Measurements from ENCODE around the gene USP17L11. TPM values are rescaled to one million over a fixed set of nuclear protein-coding genes. Genes with fewer than 3 reads are reported as not detected.

USP17L11 gene, protein sequence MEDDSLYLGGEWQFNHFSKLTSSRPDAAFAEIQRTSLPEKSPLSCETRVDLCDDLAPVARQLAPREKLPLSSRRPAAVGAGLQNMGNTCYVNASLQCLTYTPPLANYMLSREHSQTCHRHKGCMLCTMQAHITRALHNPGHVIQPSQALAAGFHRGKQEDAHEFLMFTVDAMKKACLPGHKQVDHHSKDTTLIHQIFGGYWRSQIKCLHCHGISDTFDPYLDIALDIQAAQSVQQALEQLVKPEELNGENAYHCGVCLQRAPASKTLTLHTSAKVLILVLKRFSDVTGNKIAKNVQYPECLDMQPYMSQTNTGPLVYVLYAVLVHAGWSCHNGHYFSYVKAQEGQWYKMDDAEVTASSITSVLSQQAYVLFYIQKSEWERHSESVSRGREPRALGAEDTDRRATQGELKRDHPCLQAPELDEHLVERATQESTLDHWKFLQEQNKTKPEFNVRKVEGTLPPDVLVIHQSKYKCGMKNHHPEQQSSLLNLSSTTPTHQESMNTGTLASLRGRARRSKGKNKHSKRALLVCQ
- total RNA-seq = not detected in 2 replicates

GRCh38 chr4:9215105-9215504, at the start of gene USP17L11:
TSS of gene USP17L11 (plus strand) at chr4:9215405. CDS start at chr4:9215405, 0 bp downstream.

GRCh38 chr4:9169791-9170459, 45.3 kb upstream of the USP17L11 start, which contains the start of gene FAM90A26:
TSS of gene FAM90A26 (plus strand) at chr4:9170409. CDS start at chr4:9173173, 2,764 bp downstream.

DNA sequence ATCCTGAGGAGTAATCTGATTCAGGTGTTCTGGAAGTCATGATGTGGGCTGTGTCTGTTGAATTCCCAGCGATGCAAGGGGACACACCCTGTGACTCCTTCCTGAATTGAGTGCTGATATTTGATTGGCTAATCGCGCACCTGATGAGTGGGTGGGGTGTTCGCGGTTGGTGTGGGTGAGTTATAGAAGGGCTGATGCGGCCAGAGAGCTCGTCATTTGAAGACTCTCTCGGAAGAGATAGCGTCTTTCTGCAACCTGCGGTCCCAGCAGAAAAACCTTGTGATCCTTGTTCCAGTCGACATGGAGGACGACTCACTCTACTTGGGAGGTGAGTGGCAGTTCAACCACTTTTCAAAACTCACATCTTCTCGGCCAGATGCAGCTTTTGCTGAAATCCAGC, 4.8 kb upstream of the USP17L11 start, which contains the start of gene USP17L10:
TSS of gene USP17L10 (plus strand) at position 301 of the 400 bp plus-strand sequence. CDS start at position 301, 0 bp downstream.

DNA sequence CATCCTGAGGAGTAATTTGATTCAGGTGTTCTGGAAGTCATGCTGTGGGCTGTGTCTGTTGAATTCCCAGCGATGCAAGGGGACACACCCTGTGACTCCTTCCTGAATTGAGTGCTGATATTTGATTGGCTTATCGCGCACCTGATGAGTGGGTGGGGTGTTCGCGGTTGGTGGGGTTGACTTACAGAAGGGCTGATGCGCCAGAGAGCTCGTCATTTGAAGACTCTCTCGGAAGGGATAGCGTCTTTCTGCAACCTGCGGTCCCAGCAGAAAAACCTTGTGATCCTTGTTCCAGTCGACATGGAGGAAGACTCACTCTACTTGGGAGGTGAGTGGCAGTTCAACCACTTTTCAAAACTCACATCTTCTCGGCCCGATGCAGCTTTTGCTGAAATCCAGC, 4.6 kb downstream of the USP17L11 start, which contains the start of gene USP17L12:
TSS of gene USP17L12 (plus strand) at position 301 of the 400 bp plus-strand sequence. CDS start at position 301, 0 bp downstream.

GRCh38 chr4:9224596-9224995, 9.4 kb downstream of the USP17L11 start, which contains the start of gene USP17L13:
TSS of gene USP17L13 (plus strand) at chr4:9224896. CDS start at chr4:9224896, 0 bp downstream.

DNA sequence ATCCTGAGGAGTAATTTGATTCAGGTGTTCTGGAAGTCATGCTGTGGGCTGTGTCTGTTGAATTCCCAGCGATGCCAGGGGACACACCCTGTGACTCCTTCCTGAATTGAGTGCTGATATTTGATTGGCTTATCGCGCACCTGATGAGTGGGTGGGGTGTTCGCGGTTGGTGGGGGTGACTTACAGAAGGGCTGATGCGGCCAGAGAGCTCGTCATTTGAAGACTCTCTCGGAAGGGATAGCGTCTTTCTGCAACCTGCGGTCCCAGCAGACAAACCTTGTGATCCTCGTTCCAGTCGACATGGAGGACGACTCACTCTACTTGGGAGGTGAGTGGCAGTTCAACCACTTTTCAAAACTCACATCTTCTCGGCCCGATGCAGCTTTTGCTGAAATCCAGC, 18.9 kb downstream of the USP17L11 start, which contains the start of gene USP17L15:
TSS of gene USP17L15 (plus strand) at position 301 of the 400 bp plus-strand sequence. CDS start at position 301, 0 bp downstream.

GRCh38 chr4:9243579-9243978, 28.4 kb downstream of the USP17L11 start, which contains the start of gene USP17L17:
TSS of gene USP17L17 (plus strand) at chr4:9243879. CDS start at chr4:9243879, 0 bp downstream.

DNA sequence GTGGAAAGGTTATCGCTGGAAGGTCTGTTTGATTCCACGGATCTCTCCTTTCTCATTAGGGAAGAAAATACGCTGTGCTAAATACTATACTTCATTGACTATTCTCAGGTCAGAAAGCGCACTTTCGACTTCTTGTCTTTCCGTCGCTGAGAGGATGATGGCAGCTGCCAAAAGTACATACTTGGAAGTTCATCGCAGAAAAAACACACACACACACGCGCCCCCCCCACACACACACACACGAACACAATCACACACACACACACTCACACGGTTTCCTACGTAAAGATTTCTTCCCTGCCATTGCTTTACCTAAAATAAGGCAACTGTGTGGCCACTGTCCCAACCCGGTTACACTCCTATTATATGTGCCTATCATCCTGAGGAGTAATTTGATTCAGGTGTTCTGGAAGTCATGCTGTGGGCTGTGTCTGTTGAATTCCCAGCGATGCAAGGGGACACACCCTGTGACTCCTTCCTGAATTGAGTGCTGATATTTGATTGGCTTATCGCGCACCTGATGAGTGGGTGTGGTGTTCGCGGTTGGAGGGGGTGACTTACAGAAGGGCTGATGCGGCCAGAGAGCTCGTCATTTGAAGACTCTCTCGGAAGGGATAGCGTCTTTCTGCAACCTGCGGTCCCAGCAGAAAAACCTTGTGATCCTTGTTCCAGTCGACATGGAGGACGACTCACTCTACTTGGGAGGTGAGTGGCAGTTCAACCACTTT, 32.9 kb downstream of the USP17L11 start, which contains the start of gene USP17L18:
TSS of gene USP17L18 (plus strand) at position 678 of the 728 bp plus-strand sequence. CDS start at position 678, 0 bp downstream.

DNA sequence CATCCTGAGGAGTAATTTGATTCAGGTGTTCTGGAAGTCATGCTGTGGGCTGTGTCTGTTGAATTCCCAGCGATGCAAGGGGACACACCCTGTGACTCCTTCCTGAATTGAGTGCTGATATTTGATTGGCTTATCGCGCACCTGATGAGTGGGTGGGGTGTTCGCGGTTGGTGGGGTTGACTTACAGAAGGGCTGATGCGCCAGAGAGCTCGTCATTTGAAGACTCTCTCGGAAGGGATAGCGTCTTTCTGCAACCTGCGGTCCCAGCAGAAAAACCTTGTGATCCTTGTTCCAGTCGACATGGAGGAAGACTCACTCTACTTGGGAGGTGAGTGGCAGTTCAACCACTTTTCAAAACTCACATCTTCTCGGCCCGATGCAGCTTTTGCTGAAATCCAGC, 37.9 kb downstream of the USP17L11 start, which contains the start of gene USP17L19:
TSS of gene USP17L19 (plus strand) at position 301 of the 400 bp plus-strand sequence. CDS start at position 301, 0 bp downstream.

GRCh38 chr4:9257824-9258223, 42.6 kb downstream of the USP17L11 start, which contains the start of gene USP17L20:
TSS of gene USP17L20 (plus strand) at chr4:9258124. CDS start at chr4:9258124, 0 bp downstream.

DNA sequence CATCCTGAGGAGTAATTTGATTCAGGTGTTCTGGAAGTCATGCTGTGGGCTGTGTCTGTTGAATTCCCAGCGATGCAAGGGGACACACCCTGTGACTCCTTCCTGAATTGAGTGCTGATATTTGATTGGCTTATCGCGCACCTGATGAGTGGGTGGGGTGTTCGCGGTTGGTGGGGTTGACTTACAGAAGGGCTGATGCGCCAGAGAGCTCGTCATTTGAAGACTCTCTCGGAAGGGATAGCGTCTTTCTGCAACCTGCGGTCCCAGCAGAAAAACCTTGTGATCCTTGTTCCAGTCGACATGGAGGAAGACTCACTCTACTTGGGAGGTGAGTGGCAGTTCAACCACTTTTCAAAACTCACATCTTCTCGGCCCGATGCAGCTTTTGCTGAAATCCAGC, 47.4 kb downstream of the USP17L11 start, which contains the start of gene USP17L21:
TSS of gene USP17L21 (plus strand) at position 301 of the 400 bp plus-strand sequence. CDS start at position 301, 0 bp downstream.

Other genes with a start within 250 kb of the USP17L11 start
- gene FAM90A26, start 45.0 kb upstream of the USP17L11 start, total RNA-seq = not detected in 2 replicates
- not detected in 2 replicates for gene USP17L10, start 4.7 kb upstream of the USP17L11 start, total RNA-seq
- not detected in 2 replicates for gene USP17L12, start 4.7 kb downstream of the USP17L11 start, total RNA-seq
- gene USP17L13, start 9.5 kb downstream of the USP17L11 start, total RNA-seq = not detected in 2 replicates
- gene USP17L15, start 19.0 kb downstream of the USP17L11 start, total RNA-seq = not detected in 2 replicates
- not detected in 2 replicates for gene USP17L17, start 28.5 kb downstream of the USP17L11 start, total RNA-seq
- not detected in 2 replicates for gene USP17L18, start 33.2 kb downstream of the USP17L11 start, total RNA-seq
- gene USP17L19, start 38.0 kb downstream of the USP17L11 start, total RNA-seq = not detected in 2 replicates
- gene USP17L20, start 42.7 kb downstream of the USP17L11 start, total RNA-seq = not detected in 2 replicates
- gene USP17L21, start 47.5 kb downstream of the USP17L11 start, total RNA-seq = not detected in 2 replicates
- gene USP17L22, start 52.2 kb downstream of the USP17L11 start, total RNA-seq = not detected in 2 replicates
- not detected in 2 replicates for gene USP17L24, start 109.8 kb downstream of the USP17L11 start, total RNA-seq
- not detected in 2 replicates for gene USP17L25, start 114.5 kb downstream of the USP17L11 start, total RNA-seq
- not detected in 2 replicates for gene USP17L26, start 119.3 kb downstream of the USP17L11 start, total RNA-seq
- not detected in 2 replicates for gene USP17L5, start 124.0 kb downstream of the USP17L11 start, total RNA-seq
- not detected in 2 replicates for gene USP17L27, start 128.7 kb downstream of the USP17L11 start, total RNA-seq
- not detected in 2 replicates for gene USP17L28, start 133.5 kb downstream of the USP17L11 start, total RNA-seq
- gene USP17L29, start 138.2 kb downstream of the USP17L11 start, total RNA-seq = not detected in 2 replicates
- not detected in 2 replicates for gene USP17L30, start 147.7 kb downstream of the USP17L11 start, total RNA-seq
- not detected in 2 replicates for gene DEFB131A, start 229.0 kb downstream of the USP17L11 start, total RNA-seq